Esophagus (tissue), 2 donors: ENCODE data around the gene KRTAP9-3. TPM values are rescaled to one million over a fixed set of nuclear protein-coding genes. Genes with fewer than 3 reads are reported as not detected.
"Not testable (repeated sequence)": the region's sequence is repeated elsewhere in the genome, so short reads cannot be mapped to it uniquely, and the experiment has no call there.

Experiments used
- H3K27ac ChIP-seq, 2 donors: one replicate each; pipeline ENCODE4 v1.5.1; 2013; ENCODE audit warnings: low read depth in 2 of 2, mild to moderate bottlenecking in 2 of 2, inconsistent platforms in 1 of 2, low read length in 1 of 2, moderate library complexity in 1 of 2
- H3K27me3 ChIP-seq, 2 donors: one replicate each; pipeline ENCODE4 v1.6.1; 2013; ENCODE audit warnings: low read length in 2 of 2, control low read depth in 1 of 2, mild to moderate bottlenecking in 1 of 2; ENCODE audit not compliant: insufficient read depth in 2 of 2, control insufficient read depth in 1 of 2
- H3K36me3 ChIP-seq, 2 donors: one replicate each; pipeline ENCODE4 v1.6.1; 2013; ENCODE audit warnings: low read length in 1 of 2; ENCODE audit not compliant: control insufficient read depth in 2 of 2, insufficient read depth in 2 of 2
- H3K4me1 ChIP-seq, 2 donors: one replicate each; pipeline ENCODE4 v1.6.1; 2013; ENCODE audit warnings: low read length in 1 of 2; ENCODE audit not compliant: control insufficient read depth in 2 of 2, insufficient read depth in 2 of 2
- H3K4me3 ChIP-seq, 2 donors: one replicate each; pipeline ENCODE4 v1.5.1; 2013; ENCODE audit warnings: low read length in 2 of 2, mild to moderate bottlenecking in 2 of 2, low read depth in 1 of 2, moderate library complexity in 1 of 2
- H3K9me3 ChIP-seq, 2 donors: one replicate each; pipeline ENCODE4 v1.6.1; 2013; ENCODE audit warnings: mild to moderate bottlenecking in 2 of 2, low read depth in 1 of 2, low read length in 1 of 2, moderate library complexity in 1 of 2; ENCODE audit not compliant: control insufficient read depth in 2 of 2, insufficient read depth in 1 of 2
- WGBS, 2 donors: extraction: QIAGEN DNeasy Blood & Tissue Kit; methylation state at CpG; one replicate each; pipeline ENCODE4 v1.1.7; 2013; 5-methylcytosine and 5-hydroxymethylcytosine counted together
- polyA plus RNA-seq, 2 donors: library from polyadenylated mRNA; stranded (reverse); fragments of 200-250 nt; gene quantifications; one replicate each; pipeline ENCODE4 v1.2.3, GENCODE V29; 2013
- donor health status: healthy with polysubstance abuse.
- donor health status: Bipolar disorder and iron deficiency.

Gene KRTAP9-3, protein sequence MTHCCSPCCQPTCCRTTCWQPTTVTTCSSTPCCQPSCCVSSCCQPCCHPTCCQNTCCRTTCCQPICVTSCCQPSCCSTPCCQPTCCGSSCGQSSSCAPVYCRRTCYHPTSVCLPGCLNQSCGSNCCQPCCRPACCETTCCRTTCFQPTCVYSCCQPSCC
- polyA plus RNA-seq = not detected

DNA sequence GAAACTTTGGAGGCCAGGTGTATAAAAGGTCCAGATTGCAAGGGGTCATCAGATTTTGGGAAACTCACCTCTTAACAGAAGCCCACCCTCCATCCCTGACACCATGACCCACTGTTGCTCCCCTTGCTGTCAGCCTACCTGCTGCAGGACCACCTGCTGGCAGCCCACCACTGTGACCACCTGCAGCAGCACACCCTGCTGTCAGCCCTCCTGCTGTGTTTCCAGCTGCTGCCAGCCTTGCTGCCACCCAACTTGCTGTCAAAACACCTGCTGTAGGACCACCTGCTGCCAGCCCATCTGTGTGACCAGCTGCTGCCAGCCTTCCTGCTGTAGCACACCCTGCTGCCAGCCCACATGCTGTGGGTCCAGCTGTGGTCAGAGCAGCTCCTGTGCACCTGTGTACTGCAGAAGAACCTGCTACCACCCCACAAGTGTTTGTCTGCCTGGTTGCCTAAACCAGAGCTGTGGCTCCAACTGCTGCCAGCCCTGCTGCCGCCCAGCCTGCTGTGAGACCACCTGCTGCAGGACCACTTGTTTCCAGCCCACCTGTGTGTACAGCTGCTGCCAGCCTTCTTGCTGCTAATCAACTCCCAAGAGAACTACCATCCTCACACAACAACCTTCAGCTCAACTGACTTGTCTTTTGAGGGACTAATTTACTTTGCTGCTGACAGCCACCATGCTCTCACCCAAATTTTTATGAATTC, at the start of gene KRTAP9-3:
KRTAP9-3 (plus strand) TSS at position 51 of the 707 bp plus-strand sequence; CDS start at position 104, 53 bp downstream.
- not testable (repeated sequence) for H3K36me3 ChIP-seq, H3K4me3 ChIP-seq, H3K27me3 ChIP-seq, H3K4me1 ChIP-seq, H3K27ac ChIP-seq, H3K9me3 ChIP-seq
- 86 to 88% methylated on average over 1 of the region's 1 CpG for WGBS, 2 donors

DNA sequence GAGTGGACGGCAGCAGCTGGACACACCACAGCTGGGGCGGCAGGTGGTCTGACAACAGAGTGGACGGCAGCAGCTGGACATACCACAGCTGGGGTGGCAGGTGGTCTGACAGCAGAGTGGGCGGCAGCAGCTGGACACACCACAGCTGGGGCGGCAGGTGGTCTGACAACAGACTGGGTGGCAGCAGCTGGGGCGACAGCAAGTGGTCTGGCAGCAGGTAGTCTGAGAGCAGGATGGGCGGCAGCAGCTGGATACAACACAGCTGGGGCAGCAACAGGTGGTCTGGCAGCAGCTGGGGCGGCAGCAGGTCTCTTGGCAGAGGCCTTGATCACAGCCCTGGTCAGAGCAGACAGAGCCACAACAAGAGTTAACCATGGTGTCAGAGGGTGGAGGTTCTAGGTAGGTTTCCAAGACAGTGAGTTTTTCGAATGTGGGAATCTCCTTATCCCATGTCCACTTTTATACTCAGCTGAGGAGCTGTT, 47.7 kb upstream of the KRTAP9-3 start, which contains the start of gene KRTAP4-1:
KRTAP4-1 (minus strand) TSS at position 432 of the 482 bp plus-strand sequence; CDS start at position 375, 57 bp downstream.
- Histone ChIP-seq H3K27ac (no peak within 1 kb of the TSS), H3K27me3 (no peaks in the 10 kb centered on the region), H3K4me1 (no peaks in the 10 kb centered on the region), H3K4me3 (no peak within 1 kb of the TSS), H3K9me3 (no peaks in the 10 kb centered on the region), H3K36me3 (no peaks in the 10 kb centered on the region)
- WGBS, 2 donors = 63 to 67% methylated on average over 9 of the region's 9 CpGs

DNA sequence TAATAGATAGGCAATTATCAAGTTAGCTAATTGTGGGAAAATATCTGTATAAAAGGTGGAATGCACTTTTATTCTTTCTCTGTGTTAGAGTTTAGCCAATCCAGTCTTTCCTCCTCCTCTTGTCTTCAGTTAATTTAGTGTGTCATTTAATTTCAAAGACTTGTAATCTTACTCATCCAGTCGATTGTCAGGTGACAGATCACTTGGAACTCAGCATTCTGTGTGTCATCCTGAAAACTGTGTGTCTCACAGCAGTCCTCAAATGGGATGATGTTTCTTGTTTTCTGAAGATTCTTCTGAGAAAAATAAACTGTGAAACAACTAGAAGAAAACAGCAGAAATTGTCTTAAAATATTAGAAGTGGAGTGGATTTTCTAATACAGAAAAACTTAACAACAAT, 47.2 kb upstream of the KRTAP9-3 start:
- WGBS, 2 donors = 40 to 41% methylated on average over 1 of the region's 1 CpG
- Histone ChIP-seq H3K27ac (no peak overlapping the region), H3K9me3 (no peaks in the 10 kb centered on the region), H3K27me3 (no peaks in the 10 kb centered on the region), H3K36me3 (no peaks in the 10 kb centered on the region), H3K4me3 (no peak overlapping the region), H3K4me1 (no peaks in the 10 kb centered on the region)

DNA sequence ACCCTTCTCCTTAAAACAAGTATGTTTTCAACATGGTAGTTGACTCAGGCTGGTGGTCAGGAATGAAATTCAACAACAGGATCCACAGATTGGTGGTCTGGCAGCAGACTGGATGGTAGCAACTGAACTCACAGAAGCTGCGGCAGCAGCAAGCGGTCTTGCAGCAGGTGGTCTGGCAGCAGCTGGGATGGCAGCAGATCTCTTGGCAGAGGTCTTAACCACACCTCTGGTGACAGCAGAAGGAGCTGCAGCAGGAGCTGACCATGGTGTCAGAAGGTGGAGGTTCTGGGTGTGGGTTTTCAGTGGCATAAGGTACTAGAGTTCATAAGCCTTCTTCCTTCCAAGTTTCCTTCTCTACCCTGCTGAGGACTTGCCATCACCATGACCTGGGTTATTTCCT, 45.4 kb upstream of the KRTAP9-3 start:
- H3K27ac ChIP-seq = no peak overlapping the region
- no peaks in the 10 kb centered on the region for H3K4me1 ChIP-seq
- H3K36me3 ChIP-seq = no peaks in the 10 kb centered on the region
- no peaks in the 10 kb centered on the region for H3K27me3 ChIP-seq
- H3K4me3 ChIP-seq = no peak overlapping the region
- no peaks in the 10 kb centered on the region for H3K9me3 ChIP-seq
- 87 to 90% methylated on average over 2 of the region's 2 CpGs for WGBS, 2 donors

DNA sequence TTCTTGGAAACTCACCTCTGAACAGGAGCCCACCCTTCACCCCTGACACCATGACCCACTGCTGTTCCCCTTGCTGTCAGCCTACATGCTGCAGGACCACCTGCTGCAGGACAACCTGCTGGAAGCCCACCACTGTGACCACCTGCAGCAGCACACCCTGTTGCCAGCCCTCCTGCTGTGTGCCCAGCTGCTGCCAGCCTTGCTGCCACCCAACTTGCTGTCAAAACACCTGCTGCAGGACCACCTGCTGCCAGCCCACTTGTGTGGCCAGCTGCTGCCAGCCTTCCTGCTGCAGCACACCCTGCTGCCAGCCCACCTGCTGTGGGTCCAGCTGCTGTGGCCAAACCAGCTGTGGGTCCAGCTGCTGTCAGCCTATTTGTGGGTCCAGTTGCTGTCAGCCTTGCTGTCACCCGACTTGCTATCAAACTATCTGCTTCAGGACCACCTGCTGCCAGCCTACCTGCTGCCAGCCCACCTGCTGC, 42.4 kb upstream of the KRTAP9-3 start, which contains the start of gene KRTAP9-1:
KRTAP9-1 (plus strand) TSS at position 51 of the 482 bp plus-strand sequence; CDS start at position 51, 0 bp downstream.
- not testable (repeated sequence) for H3K4me3 ChIP-seq, H3K36me3 ChIP-seq, H3K4me1 ChIP-seq, H3K9me3 ChIP-seq, H3K27ac ChIP-seq, H3K27me3 ChIP-seq
- 59 to 80% methylated on average over 1 of the region's 1 CpG for WGBS, 2 donors

DNA sequence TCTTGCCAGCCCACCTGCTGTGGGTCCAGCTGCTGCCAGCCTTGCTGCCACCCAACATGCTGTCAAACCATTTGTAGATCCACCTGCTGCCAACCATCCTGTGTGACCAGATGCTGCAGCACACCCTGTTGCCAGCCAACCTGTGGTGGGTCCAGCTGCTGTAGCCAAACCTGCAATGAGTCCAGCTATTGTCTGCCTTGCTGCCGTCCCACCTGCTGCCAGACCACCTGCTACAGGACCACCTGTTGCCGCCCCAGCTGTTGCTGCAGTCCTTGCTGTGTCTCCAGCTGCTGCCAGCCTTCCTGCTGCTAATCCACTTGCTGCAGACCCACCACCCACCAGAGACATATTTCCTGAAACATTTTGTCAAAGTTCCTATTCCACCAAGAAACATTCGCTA, 41.9 kb upstream of the KRTAP9-3 start:
- H3K4me1 ChIP-seq = no peaks in the 10 kb centered on the region
- no peak overlapping the region for H3K4me3 ChIP-seq
- no peaks in the 10 kb centered on the region for H3K9me3 ChIP-seq
- no peak overlapping the region for H3K27ac ChIP-seq
- WGBS, 2 donors = 71 to 86% methylated on average over 3 of the region's 3 CpGs
- no peaks in the 10 kb centered on the region for H3K36me3 ChIP-seq
- H3K27me3 ChIP-seq = no peaks in the 10 kb centered on the region

DNA sequence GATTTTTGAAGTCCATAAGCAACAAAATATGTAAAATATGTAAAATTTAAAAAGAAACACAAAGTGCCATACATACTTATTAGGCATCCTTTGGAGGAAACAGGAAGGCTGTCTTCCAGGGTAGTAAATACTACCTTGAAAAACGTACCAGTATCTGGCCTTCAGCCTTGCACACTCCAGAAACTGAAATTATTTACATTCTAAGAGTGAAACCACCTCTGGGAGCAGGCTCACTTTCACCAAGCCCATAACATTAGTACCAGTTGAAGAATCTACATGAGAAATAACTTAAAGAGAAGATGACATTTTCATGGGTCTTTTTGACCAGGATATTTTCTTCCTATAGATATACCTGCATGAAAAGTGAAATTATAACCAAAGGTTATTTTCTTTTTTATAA, 36.2 kb upstream of the KRTAP9-3 start:
- Histone ChIP-seq H3K9me3 (no peaks in the 10 kb centered on the region), H3K4me1 (no peaks in the 10 kb centered on the region), H3K27ac (no peak overlapping the region), H3K27me3 (no peaks in the 10 kb centered on the region), H3K36me3 (no peaks in the 10 kb centered on the region), H3K4me3 (no peak overlapping the region)
- 34 to 51% methylated on average over 1 of the region's 1 CpG for WGBS, 2 donors

DNA sequence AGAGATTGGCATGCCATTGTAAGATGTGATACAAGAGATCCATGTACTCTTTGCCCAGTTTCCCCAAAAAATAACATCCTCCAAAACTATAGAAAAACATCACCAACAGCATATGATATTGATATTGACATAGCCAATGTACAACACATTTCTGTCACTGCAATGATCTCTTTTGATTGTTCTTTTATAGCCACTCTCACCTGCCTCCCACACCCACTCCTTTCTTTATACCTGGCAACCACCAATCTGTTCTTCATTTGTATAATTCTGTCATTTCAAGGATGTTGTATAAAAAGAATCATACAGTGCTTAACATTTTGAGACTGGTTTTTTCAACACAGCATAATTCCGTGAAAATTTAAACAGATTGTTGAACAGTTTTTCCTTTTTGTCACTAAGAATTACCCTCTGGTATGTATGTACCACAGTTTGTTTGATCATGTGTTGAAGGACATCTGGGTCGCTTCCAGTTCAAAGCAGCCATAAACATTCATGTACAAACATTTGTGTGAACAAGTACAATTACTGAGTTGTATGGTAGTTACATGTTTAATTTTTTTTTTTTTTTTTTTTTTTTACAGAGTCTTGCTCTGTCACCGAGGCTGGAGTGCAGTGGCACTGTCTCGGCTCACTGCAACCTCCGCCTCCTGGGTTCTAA, 32.7 kb upstream of the KRTAP9-3 start:
- 57 to 62% methylated on average over 5 of the region's 5 CpGs for WGBS, 2 donors
- no peaks in the 10 kb centered on the region for H3K4me1 ChIP-seq

DNA sequence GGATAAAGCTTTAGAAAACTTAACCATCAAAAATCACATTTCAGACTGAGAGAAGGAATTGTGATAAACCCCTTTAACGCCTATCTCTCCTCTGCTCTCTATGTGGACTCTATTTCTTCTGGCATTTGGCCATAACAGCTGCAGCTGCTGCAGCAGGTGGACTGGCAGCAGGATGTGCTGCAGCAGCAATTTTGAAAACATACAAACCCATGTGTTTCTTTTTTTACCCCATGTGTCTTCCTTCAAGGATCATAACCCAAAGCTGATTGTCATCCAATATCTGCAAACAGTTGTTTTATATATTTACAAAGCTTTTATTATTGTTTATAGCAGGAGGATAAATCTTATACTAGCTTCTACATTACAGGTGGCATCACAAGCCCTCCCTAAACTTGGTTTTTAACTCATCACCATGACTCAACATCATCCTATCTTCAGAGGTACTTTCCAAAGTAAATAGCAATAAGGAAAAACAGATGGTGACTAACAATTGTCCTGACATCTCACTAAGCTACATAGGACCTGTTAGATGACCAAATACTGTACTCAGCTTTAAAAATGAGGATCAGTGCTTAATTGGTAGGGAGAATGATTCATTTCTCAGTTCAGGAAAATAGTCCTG, 20.3 kb upstream of the KRTAP9-3 start:
- peaks cover 0 to 6% of the 10 kb centered on the region in 2 donors for H3K4me1 ChIP-seq
- 32 to 36% methylated on average over 1 of the region's 1 CpG for WGBS, 2 donors

More for the DNA sequence above, 32.7 kb upstream of the KRTAP9-3 start:
- Histone ChIP-seq H3K27me3 (no peaks in the 10 kb centered on the region), H3K9me3 (no peaks in the 10 kb centered on the region), H3K36me3 (no peaks in the 10 kb centered on the region), H3K4me3 (no peak overlapping the region), H3K27ac (no peak overlapping the region)

More for the DNA sequence above, 20.3 kb upstream of the KRTAP9-3 start:
- no peak overlapping the region for H3K27ac ChIP-seq
- no peaks in the 10 kb centered on the region for H3K9me3 ChIP-seq
- peaks cover 0 to 4% of the 10 kb centered on the region in 2 donors for H3K27me3 ChIP-seq
- H3K4me3 ChIP-seq = no peak overlapping the region
- no peaks in the 10 kb centered on the region for H3K36me3 ChIP-seq
